ENCODE measurements around the gene PRRG3.

The PRRG3 gene

DNA sequence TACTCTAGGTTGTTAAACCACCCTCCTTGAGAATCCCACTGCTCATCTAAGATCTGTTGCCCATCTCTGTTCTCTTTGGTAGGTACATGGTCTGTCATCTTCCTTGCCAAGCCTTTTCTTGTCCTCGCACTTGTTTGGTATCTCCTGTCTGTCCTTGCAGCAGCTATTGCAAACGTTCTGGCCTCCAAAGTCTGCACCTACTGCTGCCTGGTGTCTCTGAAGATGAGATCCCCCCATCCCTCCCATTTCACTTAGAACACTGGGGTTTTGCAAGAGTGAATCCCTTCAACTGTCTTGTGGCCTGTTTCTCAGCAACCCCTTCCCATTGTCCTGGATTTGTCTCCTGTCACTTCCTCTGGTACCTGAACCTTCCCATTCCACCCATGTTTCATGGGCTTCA is 40.0 kb downstream of the PRRG3 start:
- TF ChIP-seq CTCF (conservative IDR thresholded peaks at IDR 0.05; ENCODE audit: low read depth): no peak
- ChIA-PET POLR2A (ENCODE audit: low non-redundant PET) (no interaction called here), CTCF (interaction anchor here (0.8 to 1.5 kb wide), 2 partner anchors 18 to 1082 kb away, joined by 3 to 4 read pairs; no protein-coding TSS in a partner anchor)
- DNase-seq (ENCODE audit: low spot score): no peak
- no peak overlapping the region for H3K27ac ChIP-seq

GRCh38 chrX:151736685-151737084 is 41.4 kb downstream of the PRRG3 start:
- ChIA-PET POLR2A (ENCODE audit: low non-redundant PET) (no interaction called here), CTCF (interaction anchor here (0.5 to 1.5 kb wide), 2 partner anchors 303 to 1080 kb away, joined by 3 read pairs; no protein-coding TSS in a partner anchor)
- TF ChIP-seq CTCF (conservative IDR thresholded peaks at IDR 0.05; ENCODE audit: low read depth): no peak
- no peak for DNase-seq (ENCODE audit: low spot score)
- no peak overlapping the region for H3K27ac ChIP-seq

GRCh38 chrX:151737494-151737893 is 42.2 kb downstream of the PRRG3 start:
- CTCF ChIA-PET: no interaction called here
- TF ChIP-seq CTCF (conservative IDR thresholded peaks at IDR 0.05; ENCODE audit: low read depth): no peak
- no peak for DNase-seq (ENCODE audit: low spot score)
- H3K27ac ChIP-seq: no peak overlapping the region
- POLR2A ChIA-PET (ENCODE audit: low non-redundant PET): no interaction called here

- POLR2A ChIA-PET (ENCODE audit: low non-redundant PET): no interaction called here
- TF ChIP-seq CTCF (conservative IDR thresholded peaks at IDR 0.05; ENCODE audit: low read depth): no peak
- no peak for DNase-seq (ENCODE audit: low spot score)
- CTCF ChIA-PET: no interaction called here
- H3K27ac ChIP-seq: no peak overlapping the region
Measured at GRCh38 chrX:151738751-151739150, 43.5 kb downstream of the PRRG3 start.

DNA sequence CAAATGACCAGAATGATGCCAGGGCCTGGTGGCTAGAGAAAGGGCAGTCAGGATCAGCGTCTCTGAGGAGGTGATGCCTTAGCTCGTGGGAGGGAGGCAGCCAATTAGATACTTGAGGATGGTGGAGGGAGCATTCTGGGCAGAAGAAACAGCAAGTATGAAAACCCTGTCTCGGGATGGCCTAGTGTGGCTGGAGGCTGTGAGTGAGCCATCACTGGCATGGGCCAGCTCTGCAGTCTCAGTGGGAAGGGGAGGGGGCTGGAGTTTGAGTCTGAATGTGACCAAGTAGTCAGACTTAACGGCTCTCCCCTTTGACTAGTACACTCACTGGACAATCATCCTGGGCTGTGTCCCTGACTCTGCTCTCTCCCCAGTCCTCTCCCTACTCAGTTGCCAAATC is 46.3 kb downstream of the PRRG3 start:
- ChIA-PET CTCF (no interaction called here), POLR2A (ENCODE audit: low non-redundant PET) (no interaction called here)
- no peak for TF ChIP-seq CTCF (conservative IDR thresholded peaks at IDR 0.05; ENCODE audit: low read depth)
- no peak for DNase-seq (ENCODE audit: low spot score)
- H3K27ac ChIP-seq: no peak overlapping the region

DNA sequence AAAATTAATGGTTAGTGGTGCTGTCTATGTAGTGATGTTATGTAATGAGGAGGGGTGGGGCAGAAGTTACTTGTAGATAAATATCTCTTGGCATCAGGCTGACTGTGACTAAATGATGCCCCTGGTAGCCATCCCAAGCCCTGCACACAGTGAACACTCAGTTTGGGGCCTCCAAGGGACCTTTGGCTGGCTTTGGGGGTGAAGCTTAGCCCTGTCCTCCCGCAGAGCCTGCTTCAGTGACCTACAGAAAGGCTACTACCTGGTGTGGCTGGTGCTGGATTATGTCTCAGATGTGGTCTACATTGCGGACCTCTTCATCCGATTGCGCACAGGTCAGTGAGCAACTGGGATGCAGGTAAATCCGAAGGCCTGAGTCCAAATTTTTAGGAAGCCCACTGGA is 47.1 kb downstream of the PRRG3 start:
- TF ChIP-seq CTCF (conservative IDR thresholded peaks at IDR 0.05; ENCODE audit: low read depth): no peak
- ChIA-PET CTCF (no interaction called here), POLR2A (ENCODE audit: low non-redundant PET) (no interaction called here)
- no peak for DNase-seq (ENCODE audit: low spot score)
- no peak overlapping the region for H3K27ac ChIP-seq

All from RWPE1 (cell line).